Ishikawa (cell line): ENCODE measurements around the gene KCNJ15.

Experiments used
- CEBPB ChIP-seq: IDR thresholded peaks from 2 replicates; pipeline ENCODE4 v1.6.1; 2012
- CREB1 ChIP-seq: IDR thresholded peaks from 2 replicates; pipeline ENCODE4 v1.6.1; 2012; ENCODE audit warnings: low read depth
- EGR1 ChIP-seq: IDR thresholded peaks from 2 replicates; pipeline ENCODE4 v1.6.1; 2012
- EP300 ChIP-seq: IDR thresholded peaks from 2 replicates; pipeline ENCODE4 v1.6.1; 2012; ENCODE audit warnings: borderline replicate concordance
- FOXM1 ChIP-seq: IDR thresholded peaks from 2 replicates; pipeline ENCODE4 v1.6.1; 2012; ENCODE audit warnings: low read depth, borderline replicate concordance
- MAX ChIP-seq: IDR thresholded peaks from 2 replicates; pipeline ENCODE4 v1.6.1; 2012
- NFIC ChIP-seq: IDR thresholded peaks from 2 replicates; pipeline ENCODE4 v1.6.1; 2012
- RAD21 ChIP-seq: IDR thresholded peaks from 2 replicates; pipeline ENCODE4 v1.6.1; 2012; ENCODE audit warnings: low read depth
- REST ChIP-seq: IDR thresholded peaks from 2 replicates; pipeline ENCODE4 v1.6.1; 2012; ENCODE audit warnings: low read depth, mild to moderate bottlenecking
- TAF1 ChIP-seq: IDR thresholded peaks from 2 replicates; pipeline ENCODE4 v1.6.1; 2012; ENCODE audit warnings: low read depth, mild to moderate bottlenecking
- TCF12 ChIP-seq: IDR thresholded peaks from 2 replicates; pipeline ENCODE4 v1.6.1; 2012; ENCODE audit warnings: low read depth
- TEAD4 ChIP-seq: IDR thresholded peaks from 2 replicates; pipeline ENCODE4 v1.6.1; 2012
- USF1 ChIP-seq: IDR thresholded peaks from 2 replicates; pipeline ENCODE4 v1.6.1; 2012
- YY1 ChIP-seq: IDR thresholded peaks from 2 replicates; pipeline ENCODE4 v1.6.1; 2012; ENCODE audit warnings: low read depth
- ZBTB7A ChIP-seq: IDR thresholded peaks from 2 replicates; pipeline ENCODE4 v1.6.1; 2012; ENCODE audit warnings: low read depth

KCNJ15 gene

GRCh38 chr21:38267991-38268863 is 11.4 kb downstream of the KCNJ15 start:
- TF ChIP-seq TCF12 (no peak), NFIC (no peak), TAF1 (no peak), REST (no peak), MAX (no peak), FOXM1 (no peak), EP300 (no peak), YY1 (no peak), CEBPB (no peak), RAD21 (no peak), ZBTB7A (no peak), TEAD4 (no peak), EGR1 (no peak), CREB1 (no peak), USF1 (no peak)

- TF ChIP-seq RAD21, result no peak
- no peak for TF ChIP-seq TEAD4
- TF ChIP-seq ZBTB7A, result no peak
- TF ChIP-seq NFIC, result no peak
- no peak for TF ChIP-seq MAX
- TF ChIP-seq USF1, result no peak
- TF ChIP-seq FOXM1, result no peak
- no peak for TF ChIP-seq YY1
- no peak for TF ChIP-seq EGR1
- no peak for TF ChIP-seq TAF1
- no peak for TF ChIP-seq CEBPB
- TF ChIP-seq EP300, result no peak
Measured at GRCh38 chr21:38268864-38269575, 12.2 kb downstream of the KCNJ15 start.

- TF ChIP-seq YY1 (no peak), REST (no peak), EGR1 (no peak), CREB1 (no peak), TEAD4 (no peak), TCF12 (no peak), ZBTB7A (no peak), USF1 (no peak), MAX (no peak), NFIC (no peak)
Measured at GRCh38 chr21:38269576-38269936, 12.8 kb downstream of the KCNJ15 start.

GRCh38 chr21:38272215-38272614 is 15.4 kb downstream of the KCNJ15 start:
- TF ChIP-seq TEAD4, result no peak

- no peak for TF ChIP-seq REST
- no peak for TF ChIP-seq YY1
- TF ChIP-seq CREB1, result no peak
- TF ChIP-seq MAX, result no peak
- TF ChIP-seq USF1, result no peak
- TF ChIP-seq TEAD4, result no peak
- no peak for TF ChIP-seq TCF12
- no peak for TF ChIP-seq TAF1
- no peak for TF ChIP-seq NFIC
- no peak for TF ChIP-seq RAD21
- TF ChIP-seq CEBPB, result no peak
- no peak for TF ChIP-seq EP300
Measured at GRCh38 chr21:38273745-38274542, 17.2 kb downstream of the KCNJ15 start.
